NCI-H2029 treated with DMSO at 0.1 percent for 48 hours (cell line): ENCODE results near the gene CD55.
A peak's percentile ranks its signal among the peaks of the same experiment; 100 is the strongest.

ENCODE experiments used
- DNase-seq: peaks from one replicate; lab custom pipeline; 2025; lab: John Stamatoyannopoulos, UW

Gene CD55

GRCh38 chr1:207361889-207362288 is 40.4 kb downstream of the CD55 start:
- DNase-seq = no peak

GRCh38 chr1:207362962-207363860 is 41.7 kb downstream of the CD55 start:
- no peak for DNase-seq

- DNase-seq = no peak
Measured at GRCh38 chr1:207363871-207364270, 42.4 kb downstream of the CD55 start.

GRCh38 chr1:207364614-207365013 is 43.1 kb downstream of the CD55 start:
- no peak for DNase-seq

GRCh38 chr1:207365063-207365462 is 43.6 kb downstream of the CD55 start:
- DNase-seq = no peak

GRCh38 chr1:207366022-207366421 is 44.5 kb downstream of the CD55 start:
- DNase-seq = no peak

- no peak for DNase-seq
Measured at GRCh38 chr1:207388721-207389120, 67.2 kb downstream of the CD55 start.

GRCh38 chr1:207389728-207390464 is 68.4 kb downstream of the CD55 start:
- no peak for DNase-seq

- no peak for DNase-seq
Measured at GRCh38 chr1:207393610-207394009, 72.1 kb downstream of the CD55 start.

GRCh38 chr1:207396168-207396746 is 74.8 kb downstream of the CD55 start:
- DNase-seq = no peak

- no peak for DNase-seq
Measured at GRCh38 chr1:207397525-207397926, 76.0 kb downstream of the CD55 start.

- no peak for DNase-seq
Measured at GRCh38 chr1:207398986-207399385, 77.5 kb downstream of the CD55 start.

- DNase-seq = no peak
Measured at GRCh38 chr1:207401578-207401977, 80.1 kb downstream of the CD55 start.

GRCh38 chr1:207402744-207403143 is 81.3 kb downstream of the CD55 start:
- DNase-seq = no peak

GRCh38 chr1:207404849-207405525 is 83.5 kb downstream of the CD55 start:
- DNase-seq = peak; percentile 70

GRCh38 chr1:207405814-207406213 is 84.3 kb downstream of the CD55 start:
- DNase-seq = no peak

- DNase-seq = no peak
Measured at GRCh38 chr1:207407655-207408260, 86.3 kb downstream of the CD55 start.
